Natural killer cell (primary cell): ENCODE measurements around the gene CSTB. TPM values are rescaled to one million over a fixed set of nuclear protein-coding genes. Genes with fewer than 3 reads are reported as not detected.

Experiments used
- ATAC-seq, 3 donors: fragments of 150-1000 bp in 2 of 3; fragments of 200-7000 bp in 1 of 3; cut with Tn5 transposase; 1 replicate in 1 of 3; 2 replicates in 2 of 3; pipeline ENCODE4 v1.10.0; 2021; ENCODE audit warnings: mild to moderate bottlenecking in 2 of 3, moderate library complexity in 2 of 3
- DNase-seq, 2 donors: peaks; one replicate each; pipeline versions ENCODE4 v3.0.0 to v3.0.0-alpha.2; 2013 to 2021; ENCODE audit warnings: mixed read lengths in 1 of 2
- H3K27ac ChIP-seq: one replicate; pipeline ENCODE4 v1.5.1; 2013; ENCODE audit warnings: mild to moderate bottlenecking, low read length
- H3K27me3 ChIP-seq: one replicate; pipeline ENCODE4 v1.6.1; 2013; ENCODE audit warnings: low read length; ENCODE audit not compliant: control insufficient read depth, insufficient read depth
- H3K36me3 ChIP-seq: one replicate; pipeline ENCODE4 v1.6.1; 2013; ENCODE audit warnings: low read length; ENCODE audit not compliant: control insufficient read depth, insufficient read depth
- H3K4me1 ChIP-seq: one replicate; pipeline ENCODE4 v1.6.1; 2013; ENCODE audit warnings: low read length; ENCODE audit not compliant: control insufficient read depth, insufficient read depth
- H3K4me3 ChIP-seq: one replicate; pipeline ENCODE4 v1.5.1; 2013; ENCODE audit warnings: low read length
- H3K9me3 ChIP-seq: one replicate; pipeline ENCODE4 v1.6.1; 2013; ENCODE audit warnings: low read length; ENCODE audit not compliant: control insufficient read depth, insufficient read depth
- H3K27ac Mint-ChIP-seq, 2 donors: one replicate each; pipeline ENCODE4 v1.8.0; 2022; ENCODE audit warnings: mild to moderate bottlenecking in 2 of 2, mixed read lengths in 2 of 2, moderate library complexity in 1 of 2
- H3K27me3 Mint-ChIP-seq, 2 donors: one replicate each; pipeline ENCODE4 v1.8.0; 2022; ENCODE audit warnings: low read depth in 2 of 2, mixed read lengths in 2 of 2
- H3K36me3 Mint-ChIP-seq: one replicate; pipeline ENCODE4 v1.8.0; 2022; ENCODE audit warnings: mixed read lengths
- H3K4me1 Mint-ChIP-seq, 2 donors: one replicate each; pipeline ENCODE4 v1.8.0; 2022; ENCODE audit warnings: mixed read lengths in 2 of 2
- H3K4me3 Mint-ChIP-seq: one replicate; pipeline ENCODE4 v1.8.0; 2022; ENCODE audit warnings: mild to moderate bottlenecking, moderate library complexity, mixed read lengths
- H3K9me3 Mint-ChIP-seq, 2 donors: one replicate each; pipeline ENCODE4 v1.8.0; 2022; ENCODE audit warnings: mixed read lengths in 2 of 2
- CTCF ChIP-seq: fragments of 200-600 bp; IDR thresholded peaks from one replicate; pipeline ENCODE4 v1.8.0; 2022; ENCODE audit warnings: antibody characterized with exemption
- WGBS: methylation state at CpG from one replicate; pipeline ENCODE4 v1.1.7; 2013; ENCODE audit warnings: missing lambda C conversion rate; ENCODE audit not compliant: insufficient coverage; 5-methylcytosine and 5-hydroxymethylcytosine counted together
- intact Hi-C: fragments of 100-400 bp; cut with micrococcal nuclease; formaldehyde crosslinking; loops from one replicate; pipeline ENCODE4 v1.14.2; 2022
- total RNA-seq, 4 donors: library from RNA; stranded (reverse); fragments of 120-200 nt in 1 of 4; gene quantifications; one replicate each; pipeline versions ENCODE4 v1.2.3 to v1.2.4, GENCODE V29; 2013 to 2022

The CSTB gene
- total RNA-seq, 3 donors from 2014 or later (not counting 1 experiment from before 2014, with no cell fraction given), result 18.5 to 23.1 (median 22.7) TPM

DNA sequence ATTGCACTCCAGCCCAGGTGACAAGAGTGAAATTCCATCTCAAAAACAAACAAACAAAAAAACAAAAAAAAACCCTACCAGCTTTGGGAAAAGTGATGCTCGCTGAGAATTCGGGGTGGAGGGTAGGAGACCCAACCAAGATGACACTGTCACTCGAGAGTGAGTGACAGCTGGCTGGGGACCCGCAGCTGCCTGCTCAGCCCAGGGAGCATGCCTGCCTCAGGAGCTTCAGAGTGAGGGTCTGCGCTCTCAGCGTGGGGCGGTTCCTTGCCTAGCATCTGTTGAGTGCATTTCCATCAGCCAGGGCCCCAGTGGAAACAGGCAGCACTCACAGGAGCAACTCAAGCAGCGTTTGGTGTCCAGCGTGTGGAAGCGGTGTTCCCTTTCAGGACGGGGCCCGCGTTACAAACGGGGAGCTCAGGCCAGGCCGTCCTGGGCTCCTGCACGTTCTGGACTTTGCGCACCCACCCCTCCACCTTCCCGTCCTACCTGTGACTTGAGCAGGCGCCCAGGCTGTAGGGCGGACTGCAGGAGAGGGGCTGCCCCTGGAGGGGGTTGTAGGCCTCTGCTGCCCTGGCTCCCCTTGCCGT, 5.9 kb downstream of the CSTB start:
- H3K27ac Mint-ChIP-seq, result no peak overlapping the region
- no peak overlapping the region for H3K4me3 Mint-ChIP-seq
- TF ChIP-seq CTCF, result no peak
- no peak for DNase-seq
- no peaks in the 10 kb centered on the region for H3K9me3 ChIP-seq
- no peak overlapping the region for H3K4me3 ChIP-seq
- peaks cover 10% of the 10 kb centered on the region for H3K36me3 ChIP-seq
- H3K27ac ChIP-seq, result no peak overlapping the region
- no peaks in the 10 kb centered on the region for H3K9me3 Mint-ChIP-seq
- H3K4me1 Mint-ChIP-seq, result peaks cover 14 to 22% of the 10 kb centered on the region in 2 donors
- no peaks in the 10 kb centered on the region for H3K27me3 ChIP-seq
- WGBS, result 95% methylated on average over 19 of the region's 21 CpGs
- intact Hi-C loops, result no loop called here
- H3K36me3 Mint-ChIP-seq, result no peaks in the 10 kb centered on the region
- peaks cover 10% of the 10 kb centered on the region for H3K4me1 ChIP-seq
- H3K27me3 Mint-ChIP-seq, result no peaks in the 10 kb centered on the region
- ATAC-seq, result no peak

DNA sequence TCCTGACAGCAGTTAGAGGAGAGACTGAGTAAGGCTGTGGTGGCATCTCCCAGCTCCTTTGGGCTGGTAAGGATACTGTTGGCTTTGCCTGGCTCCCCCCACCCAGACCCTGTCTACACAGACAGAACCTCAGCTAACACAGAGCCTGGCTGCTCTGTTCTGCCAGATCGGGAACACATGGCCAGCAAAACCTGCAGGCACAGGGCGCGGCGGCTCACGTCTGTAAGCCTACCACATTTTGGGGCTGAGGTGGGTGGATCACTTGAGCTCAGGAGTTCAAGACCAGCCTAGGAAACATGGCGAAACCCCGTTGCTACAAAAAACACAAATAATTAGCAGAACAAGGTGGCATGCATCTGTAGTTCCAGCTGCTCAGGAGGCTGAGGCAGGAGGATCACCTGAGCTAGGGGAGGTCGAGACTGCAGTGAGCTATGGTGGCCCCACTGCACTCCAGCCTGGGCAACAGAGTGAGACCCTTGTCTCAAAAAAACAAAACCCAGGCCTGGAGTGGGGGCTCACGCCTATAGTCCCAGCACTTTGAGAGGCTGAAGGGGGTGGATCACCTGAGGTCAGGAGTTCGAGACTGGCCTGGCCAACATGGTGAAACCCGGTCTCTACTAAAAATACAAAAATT, 6.7 kb downstream of the CSTB start:
- Histone ChIP-seq H3K27me3 (no peaks in the 10 kb centered on the region), H3K36me3 (peaks cover 10% of the 10 kb centered on the region), H3K4me3 (no peak overlapping the region), H3K9me3 (no peaks in the 10 kb centered on the region), H3K27ac (no peak overlapping the region), H3K4me1 (peaks cover 3% of the 10 kb centered on the region)
- DNase-seq (no peak), ATAC-seq (no peak)
- Mint-ChIP-seq H3K4me3 (no peak overlapping the region), H3K4me1 (peaks cover 7 to 15% of the 10 kb centered on the region in 2 donors), H3K36me3 (no peaks in the 10 kb centered on the region), H3K27me3 (no peaks in the 10 kb centered on the region), H3K9me3 (no peaks in the 10 kb centered on the region), H3K27ac (no peak overlapping the region)
- WGBS, result 94% methylated on average over 11 of the region's 11 CpGs
- intact Hi-C loops, result no loop called here
- no peak for TF ChIP-seq CTCF

DNA sequence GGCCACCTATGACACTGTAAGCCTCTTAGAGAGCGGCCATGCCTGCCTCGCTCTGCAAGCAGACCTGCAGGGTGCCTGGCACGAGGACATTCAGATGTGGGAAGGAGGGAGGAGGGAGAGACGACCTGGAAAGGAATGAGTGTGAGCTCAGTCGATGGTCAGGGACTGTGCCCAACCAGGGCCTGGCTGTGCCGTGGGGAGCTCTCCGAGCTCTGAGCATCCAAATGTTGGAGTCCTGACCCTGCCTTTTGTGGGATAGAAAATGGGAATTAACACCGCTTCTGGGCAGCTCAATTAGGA, 7.3 kb downstream of the CSTB start:
- Histone ChIP-seq H3K27me3 (no peaks in the 10 kb centered on the region), H3K4me1 (no peaks in the 10 kb centered on the region), H3K36me3 (peaks cover 9% of the 10 kb centered on the region), H3K27ac (no peak overlapping the region), H3K4me3 (no peak overlapping the region), H3K9me3 (no peaks in the 10 kb centered on the region)
- Mint-ChIP-seq H3K27ac (no peak overlapping the region), H3K4me1 (peaks cover under 1 to 8% of the 10 kb centered on the region in 2 donors), H3K4me3 (no peak overlapping the region), H3K9me3 (no peaks in the 10 kb centered on the region), H3K27me3 (no peaks in the 10 kb centered on the region), H3K36me3 (no peaks in the 10 kb centered on the region)
- no peak for TF ChIP-seq CTCF
- no peak for DNase-seq
- intact Hi-C loops, result no loop called here
- WGBS, result 93% methylated on average over 8 of the region's 8 CpGs
- ATAC-seq, result no peak
